Stimulated activated CD4-positive, alpha-beta T cell treated with anti-CD3 and anti-CD28 coated beads, TNF-alpha, amount 100 ng/mL, for 48 hours (primary cell): Measurements from ENCODE around the gene FAM24B.
"Not testable (repeated sequence)": the region's sequence is repeated elsewhere in the genome, so short reads cannot be mapped to it uniquely, and the experiment has no call there.

Source experiments
- DNase-seq, 3 donors: peaks; one replicate each; pipeline ENCODE4 v3.0.0-alpha.2; 2020; ENCODE audit warnings: low read depth in 3 of 3

The FAM24B gene

GRCh38 chr10:122858042-122858441 lies 21.3 kb downstream of the FAM24B start:
- not testable (repeated sequence) for DNase-seq

DNA sequence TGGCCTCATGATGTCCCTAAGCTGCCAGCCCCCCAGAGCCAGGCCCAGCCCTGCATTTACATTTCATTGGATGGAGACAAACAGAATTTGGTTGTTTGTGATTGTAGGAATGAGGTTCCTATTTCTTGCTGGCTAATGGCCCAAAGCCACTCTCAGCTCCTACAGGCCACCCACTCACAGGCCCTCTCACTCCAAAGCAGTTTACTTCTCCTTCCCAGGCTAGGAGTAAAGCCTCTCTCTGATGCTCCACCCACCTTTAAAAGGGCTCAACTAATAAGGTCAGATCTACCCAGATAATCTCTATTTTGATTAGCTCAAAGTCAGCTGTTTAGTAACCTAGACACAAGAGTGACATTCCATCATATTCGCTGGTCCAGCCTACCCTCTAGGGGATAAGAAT lies 22.5 kb downstream of the FAM24B start:
- no peak for DNase-seq

GRCh38 chr10:122855745-122856144 lies 23.6 kb downstream of the FAM24B start:
- no peak for DNase-seq

- no peak for DNase-seq
Measured at GRCh38 chr10:122854648-122855047, 24.7 kb downstream of the FAM24B start.

GRCh38 chr10:122853665-122854313 lies 25.6 kb downstream of the FAM24B start:
- no peak for DNase-seq

- no peak for DNase-seq
Measured at GRCh38 chr10:122852261-122852660, 27.1 kb downstream of the FAM24B start.

- DNase-seq: no peak
Measured at GRCh38 chr10:122850705-122851640, 28.4 kb downstream of the FAM24B start.

DNA sequence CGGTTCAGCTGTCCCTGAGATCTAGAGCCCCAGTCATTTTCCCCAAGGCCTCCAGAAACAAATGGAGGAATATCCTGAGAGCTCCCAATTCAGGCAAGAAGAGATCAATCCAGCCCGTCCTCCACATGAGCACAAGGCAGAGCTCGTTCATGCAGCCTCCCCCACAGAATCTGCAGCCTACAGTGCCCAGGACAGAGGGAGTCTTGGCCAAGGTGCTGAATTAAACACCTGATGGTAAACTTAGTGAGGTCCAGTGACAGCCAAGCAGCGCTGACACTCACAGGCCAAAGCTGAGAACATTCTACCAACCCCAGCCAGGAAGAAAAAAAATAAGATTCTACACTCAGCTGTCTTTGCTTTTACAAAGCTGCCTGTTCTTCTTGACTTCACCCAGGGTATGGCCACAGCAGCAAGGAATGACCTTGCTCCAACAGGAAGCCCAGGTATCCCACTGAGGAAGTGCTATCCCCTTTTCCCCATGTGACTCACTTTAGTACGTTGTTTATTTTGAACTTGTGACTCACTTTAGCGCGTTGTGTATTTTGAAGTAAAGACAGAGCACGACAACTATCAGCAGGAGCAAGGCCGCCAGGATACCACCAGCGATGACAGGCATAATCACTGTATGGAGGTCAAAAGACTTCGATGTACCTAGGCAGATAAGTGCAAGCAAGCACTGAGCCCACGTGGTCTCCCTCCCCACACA lies 29.3 kb downstream of the FAM24B start:
- DNase-seq: no peak

DNA sequence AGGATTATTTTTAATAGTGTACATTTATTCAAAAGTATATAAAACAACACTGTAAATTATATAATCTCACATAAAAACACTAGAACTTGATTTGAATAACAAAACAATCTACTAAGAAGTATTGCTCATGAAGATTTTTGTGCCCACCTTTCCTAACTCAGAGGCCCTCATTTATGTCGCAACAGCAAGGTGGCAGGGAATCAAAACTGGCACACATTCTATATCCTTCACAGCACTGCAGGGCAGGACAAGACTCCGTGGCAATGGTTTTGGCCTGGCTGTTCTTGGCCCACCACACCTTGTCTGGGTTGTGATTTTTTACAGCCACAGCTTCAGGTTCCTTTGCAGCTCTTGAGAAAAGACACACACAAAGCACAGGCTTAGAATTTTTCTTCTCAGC lies 30.3 kb downstream of the FAM24B start:
- DNase-seq: no peak

GRCh38 chr10:122847782-122848604 lies 31.4 kb downstream of the FAM24B start:
- no peak for DNase-seq

DNA sequence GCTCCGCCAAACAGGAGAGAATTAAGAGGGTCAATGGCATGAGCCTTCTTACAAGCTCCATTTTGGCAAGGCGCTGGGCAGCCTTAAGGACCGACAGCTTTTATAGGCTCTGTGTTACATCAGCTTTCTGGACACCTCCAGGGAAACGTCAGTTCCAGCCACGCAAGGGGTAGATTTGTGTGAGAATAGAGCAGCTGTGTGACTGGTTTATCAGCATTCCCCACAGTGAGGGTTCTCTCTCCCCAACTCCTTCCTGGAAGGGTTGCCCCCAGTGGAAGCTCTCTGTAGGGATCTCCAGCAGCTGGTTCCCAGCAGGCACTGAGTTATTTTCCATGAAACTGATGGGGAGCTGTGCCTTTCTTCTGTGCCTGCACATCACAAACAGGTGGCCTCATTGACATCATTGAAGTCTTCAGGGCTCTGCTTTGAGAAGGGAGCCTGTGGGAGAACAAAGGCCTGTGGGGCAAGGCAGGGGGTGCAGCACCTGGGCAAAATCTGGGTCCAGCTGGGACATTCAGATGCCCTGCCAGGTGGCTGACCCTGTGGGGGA lies 33.5 kb downstream of the FAM24B start, which contains the start of gene CUZD1:
Gene CUZD1, minus strand, starts transcription at position 75 of the 550 bp plus-strand sequence. Its CDS starts 14 bp downstream, at position 61.
- no peak for DNase-seq

DNA sequence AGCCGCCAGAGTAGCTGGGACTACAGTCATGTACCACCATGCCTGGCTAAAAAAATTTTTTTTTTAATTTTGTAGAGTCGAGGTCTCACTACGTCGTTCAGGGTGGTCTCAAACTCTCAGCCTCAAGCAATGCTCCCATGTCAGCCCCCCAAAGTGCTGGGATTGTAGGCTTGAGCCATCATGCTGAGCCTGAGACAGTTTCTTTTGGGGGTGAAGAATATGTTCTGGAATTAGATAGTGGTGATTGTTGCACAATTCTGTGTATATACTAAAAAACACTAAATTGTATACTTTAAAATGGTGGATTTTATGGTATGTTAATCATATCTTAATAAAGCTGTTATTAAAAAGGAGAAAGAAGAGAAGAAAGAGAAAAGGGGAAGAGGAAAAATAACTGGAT lies 35.2 kb downstream of the FAM24B start:
- no peak for DNase-seq

- DNase-seq: no peak
Measured at GRCh38 chr10:122841569-122841968, 37.8 kb downstream of the FAM24B start.

GRCh38 chr10:122839505-122839904 lies 39.9 kb downstream of the FAM24B start:
- DNase-seq: no peak

DNA sequence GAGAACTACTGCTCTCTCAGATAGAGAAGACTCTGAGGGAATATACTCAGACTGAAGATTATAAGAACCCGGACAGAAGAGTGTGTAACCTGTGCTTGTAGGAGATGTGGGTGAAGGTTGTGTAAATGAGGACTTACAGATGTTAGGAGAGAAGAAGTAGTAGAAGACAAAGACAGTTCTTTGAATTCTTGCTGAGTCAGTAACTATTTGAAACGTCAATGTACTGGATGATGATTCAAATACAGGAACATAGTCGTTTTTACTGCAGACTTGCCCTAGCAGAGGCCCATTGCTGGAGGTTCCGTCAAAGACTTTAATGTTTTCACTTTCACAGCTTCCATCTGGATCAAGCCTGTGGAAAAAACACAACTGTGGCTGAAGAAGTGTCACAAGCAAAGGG lies 40.5 kb downstream of the FAM24B start:
- DNase-seq: no peak

DNA sequence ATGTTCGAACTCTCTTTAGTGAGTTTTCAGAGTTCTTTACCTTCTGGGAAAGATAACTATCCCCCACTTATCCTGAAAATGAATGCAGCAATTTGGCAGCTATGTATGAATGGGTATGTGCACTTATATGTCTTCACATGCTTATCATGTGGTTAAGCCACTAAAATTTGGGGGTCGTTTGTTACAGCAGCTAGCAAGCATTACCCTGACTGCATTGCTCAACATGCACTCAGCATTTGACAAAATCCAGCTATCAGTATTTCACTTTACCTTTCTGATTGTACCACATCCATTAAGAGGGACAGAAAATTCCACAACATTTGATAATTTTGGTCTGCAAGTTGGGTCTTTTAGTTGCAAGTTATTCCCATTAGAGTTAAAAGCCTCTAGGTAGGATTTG lies 43.5 kb downstream of the FAM24B start:
- DNase-seq: no peak

GRCh38 chr10:122830965-122831353 lies 48.4 kb downstream of the FAM24B start:
- no peak for DNase-seq

- DNase-seq: no peak
Measured at GRCh38 chr10:122830273-122830964, 49.0 kb downstream of the FAM24B start.

GRCh38 chr10:122829454-122829853 lies 49.9 kb downstream of the FAM24B start:
- DNase-seq: no peak

GRCh38 chr10:122828716-122829255 lies 50.6 kb downstream of the FAM24B start:
- no peak for DNase-seq
